OCI-LY1 (cell line): Measurements from ENCODE around the gene UVSSA.

Experiments
- EZH2 ChIP-seq: fragments of 200-600 bp; sonication (generic), shearing (Covaris generic); IDR thresholded peaks from 2 replicates; pipeline ENCODE4 v1.8.0; 2017; ENCODE audit warnings: borderline replicate concordance, mixed run types, mild to moderate bottlenecking, antibody characterized with exemption, low read length, moderate library complexity, mixed read lengths
- TF ChIP-seq, protein P1 (sequence below): fragments of 200-600 bp; sonication (generic), shearing (Covaris generic); IDR thresholded peaks from 2 replicates; pipeline ENCODE4 v1.5.1; 2017; ENCODE audit warnings: mild to moderate bottlenecking, antibody characterized with exemption, low read length, moderate library complexity, mixed read lengths

- TF ChIP-seq, protein P1, sequence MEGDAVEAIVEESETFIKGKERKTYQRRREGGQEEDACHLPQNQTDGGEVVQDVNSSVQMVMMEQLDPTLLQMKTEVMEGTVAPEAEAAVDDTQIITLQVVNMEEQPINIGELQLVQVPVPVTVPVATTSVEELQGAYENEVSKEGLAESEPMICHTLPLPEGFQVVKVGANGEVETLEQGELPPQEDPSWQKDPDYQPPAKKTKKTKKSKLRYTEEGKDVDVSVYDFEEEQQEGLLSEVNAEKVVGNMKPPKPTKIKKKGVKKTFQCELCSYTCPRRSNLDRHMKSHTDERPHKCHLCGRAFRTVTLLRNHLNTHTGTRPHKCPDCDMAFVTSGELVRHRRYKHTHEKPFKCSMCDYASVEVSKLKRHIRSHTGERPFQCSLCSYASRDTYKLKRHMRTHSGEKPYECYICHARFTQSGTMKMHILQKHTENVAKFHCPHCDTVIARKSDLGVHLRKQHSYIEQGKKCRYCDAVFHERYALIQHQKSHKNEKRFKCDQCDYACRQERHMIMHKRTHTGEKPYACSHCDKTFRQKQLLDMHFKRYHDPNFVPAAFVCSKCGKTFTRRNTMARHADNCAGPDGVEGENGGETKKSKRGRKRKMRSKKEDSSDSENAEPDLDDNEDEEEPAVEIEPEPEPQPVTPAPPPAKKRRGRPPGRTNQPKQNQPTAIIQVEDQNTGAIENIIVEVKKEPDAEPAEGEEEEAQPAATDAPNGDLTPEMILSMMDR: no peak
- TF ChIP-seq EZH2: no peak
Measured at GRCh38 chr4:1315306-1315705, 31.7 kb upstream of the UVSSA start.
